Measurements from ENCODE around the gene CXXC4.

Gene CXXC4

GRCh38 chr4:104436542-104436941, 58.2 kb downstream of the CXXC4 start:
- H3K27ac Mint-ChIP-seq (ENCODE audit: low read depth), result no peak overlapping the region

GRCh38 chr4:104429150-104429741, 65.4 kb downstream of the CXXC4 start:
- Mint-ChIP-seq H3K27ac (ENCODE audit: low read depth) (no peak overlapping the region), H3K4me1 (no peaks in the 10 kb centered on the region), H3K9me3 (peaks cover 7% of the 10 kb centered on the region), H3K27me3 (no peaks in the 10 kb centered on the region), H3K36me3 (ENCODE audit: insufficient read depth) (no peaks in the 10 kb centered on the region), H3K4me3 (no peak overlapping the region)
- ATAC-seq (replicated peaks; ENCODE audit: extremely low read depth, poor library complexity, severe bottlenecking) (no peak), DNase-seq (ENCODE audit: low spot score in 2 of 2) (no peak)

More at GRCh38 chr4:104436542-104436941, 58.2 kb downstream of the CXXC4 start:
- Mint-ChIP-seq H3K4me1 (no peaks in the 10 kb centered on the region), H3K27me3 (no peaks in the 10 kb centered on the region), H3K9me3 (peaks cover 15% of the 10 kb centered on the region), H3K4me3 (no peak overlapping the region), H3K36me3 (ENCODE audit: insufficient read depth) (no peaks in the 10 kb centered on the region)
- DNase-seq (ENCODE audit: low spot score in 2 of 2), result no peak
- ATAC-seq (replicated peaks; ENCODE audit: extremely low read depth, poor library complexity, severe bottlenecking), result no peak

DNA sequence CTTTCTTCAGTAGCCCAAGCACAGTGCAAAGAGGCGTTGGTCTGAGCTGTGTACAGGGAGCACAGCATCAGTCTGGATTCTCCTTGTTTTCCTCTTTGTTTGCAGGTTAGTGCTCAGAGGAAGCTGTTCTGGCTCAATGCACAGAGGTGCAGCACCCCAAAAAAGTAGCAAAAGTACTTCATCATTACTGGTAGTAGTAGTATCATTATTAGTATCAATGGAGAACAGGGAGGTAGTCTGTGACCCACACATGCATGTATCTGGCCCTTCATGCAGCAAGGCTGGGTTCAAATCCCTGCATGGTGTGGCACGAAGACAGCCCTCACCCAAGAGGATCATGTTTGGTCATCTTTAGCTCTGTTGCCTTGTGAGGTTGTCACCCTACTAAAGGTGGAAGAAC, 68.7 kb downstream of the CXXC4 start:
- H3K27me3 Mint-ChIP-seq, result no peaks in the 10 kb centered on the region
- H3K9me3 Mint-ChIP-seq, result peaks cover 6% of the 10 kb centered on the region
- H3K36me3 Mint-ChIP-seq (ENCODE audit: insufficient read depth), result no peaks in the 10 kb centered on the region
- ATAC-seq (replicated peaks; ENCODE audit: extremely low read depth, poor library complexity, severe bottlenecking) (no peak), DNase-seq (ENCODE audit: low spot score in 2 of 2) (no peak)
- no peak overlapping the region for H3K27ac Mint-ChIP-seq (ENCODE audit: low read depth)
- H3K4me1 Mint-ChIP-seq, result no peaks in the 10 kb centered on the region
- H3K4me3 Mint-ChIP-seq, result no peak overlapping the region

DNA sequence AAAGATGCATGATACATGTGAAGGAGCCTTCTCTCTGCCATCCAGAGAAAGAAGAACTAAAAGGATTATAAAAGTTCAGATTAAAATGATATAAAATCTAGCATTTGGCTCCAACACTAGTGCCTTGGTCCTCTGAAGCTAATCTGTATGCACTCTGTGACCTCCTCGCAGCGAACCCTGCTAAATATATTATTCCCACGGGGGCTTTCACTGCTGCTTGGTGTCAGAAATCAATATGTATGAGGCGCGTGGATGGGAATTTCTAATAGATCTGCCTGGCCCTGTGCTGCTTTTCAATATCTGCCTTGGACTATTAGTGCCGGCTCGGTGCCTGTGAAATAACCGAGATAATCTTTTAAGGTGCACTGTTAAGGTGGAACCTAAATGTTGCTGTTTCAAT, 69.7 kb downstream of the CXXC4 start:
- peaks cover 6% of the 10 kb centered on the region for H3K9me3 Mint-ChIP-seq
- H3K36me3 Mint-ChIP-seq (ENCODE audit: insufficient read depth), result no peaks in the 10 kb centered on the region
- H3K27me3 Mint-ChIP-seq, result no peaks in the 10 kb centered on the region
- H3K4me3 Mint-ChIP-seq, result no peak overlapping the region
- H3K4me1 Mint-ChIP-seq, result no peaks in the 10 kb centered on the region
- ATAC-seq (replicated peaks; ENCODE audit: extremely low read depth, poor library complexity, severe bottlenecking) (no peak), DNase-seq (ENCODE audit: low spot score in 2 of 2) (no peak)
- H3K27ac Mint-ChIP-seq (ENCODE audit: low read depth), result no peak overlapping the region

- Mint-ChIP-seq H3K36me3 (ENCODE audit: insufficient read depth) (no peaks in the 10 kb centered on the region), H3K4me1 (no peaks in the 10 kb centered on the region), H3K27me3 (no peaks in the 10 kb centered on the region), H3K4me3 (no peak overlapping the region), H3K27ac (ENCODE audit: low read depth) (no peak overlapping the region), H3K9me3 (peaks cover 6% of the 10 kb centered on the region)
- ATAC-seq (replicated peaks; ENCODE audit: extremely low read depth, poor library complexity, severe bottlenecking) (no peak), DNase-seq (ENCODE audit: low spot score in 2 of 2) (no peak)
Measured at GRCh38 chr4:104424475-104424941, 70.2 kb downstream of the CXXC4 start.

DNA sequence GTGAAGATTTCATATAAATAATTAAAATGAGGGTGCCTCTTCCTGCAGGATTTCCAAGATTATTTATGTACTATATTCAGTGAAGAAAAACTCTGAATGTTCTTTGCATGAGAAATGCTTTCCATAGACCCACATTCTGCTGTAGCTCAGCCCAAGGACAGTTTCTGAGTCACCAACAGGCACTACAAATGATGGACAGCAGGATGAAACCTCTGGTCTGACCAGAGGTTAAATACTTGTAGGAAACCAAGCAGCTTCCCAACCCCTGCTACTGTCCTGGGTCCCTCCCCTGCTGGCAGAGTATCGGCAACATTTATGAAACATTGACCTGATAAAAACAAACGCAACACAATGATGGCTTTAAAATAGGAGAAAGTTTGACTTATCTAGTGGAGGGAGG, 73.1 kb downstream of the CXXC4 start:
- H3K27me3 Mint-ChIP-seq, result no peaks in the 10 kb centered on the region
- peaks cover 6% of the 10 kb centered on the region for H3K9me3 Mint-ChIP-seq
- no peaks in the 10 kb centered on the region for H3K36me3 Mint-ChIP-seq (ENCODE audit: insufficient read depth)
- H3K4me3 Mint-ChIP-seq, result no peak overlapping the region
- ATAC-seq (replicated peaks; ENCODE audit: extremely low read depth, poor library complexity, severe bottlenecking) (no peak), DNase-seq (ENCODE audit: low spot score in 2 of 2) (no peak)
- no peaks in the 10 kb centered on the region for H3K4me1 Mint-ChIP-seq
- no peak overlapping the region for H3K27ac Mint-ChIP-seq (ENCODE audit: low read depth)

- H3K4me3 Mint-ChIP-seq, result no peak overlapping the region
- no peaks in the 10 kb centered on the region for H3K36me3 Mint-ChIP-seq (ENCODE audit: insufficient read depth)
- H3K27ac Mint-ChIP-seq (ENCODE audit: low read depth), result no peak overlapping the region
- peaks cover 6% of the 10 kb centered on the region for H3K9me3 Mint-ChIP-seq
- no peaks in the 10 kb centered on the region for H3K4me1 Mint-ChIP-seq
- H3K27me3 Mint-ChIP-seq, result no peaks in the 10 kb centered on the region
- no peak for DNase-seq (ENCODE audit: low spot score in 2 of 2)
- ATAC-seq (replicated peaks; ENCODE audit: extremely low read depth, poor library complexity, severe bottlenecking), result no peak
Measured at GRCh38 chr4:104420766-104421165, 73.9 kb downstream of the CXXC4 start.
